Stimulated activated CD4-positive, alpha-beta T cell treated with anti-CD3 and anti-CD28 coated beads, Interleukin-12 subunit alpha, Interleukin-12 subunit beta, amount 100 ng/mL, for 48 hours (primary cell): ENCODE measurements around the gene NMNAT3.

Experiments used
- DNase-seq, 3 donors: peaks; one replicate each; pipeline ENCODE4 v3.0.0-alpha.2; 2020; ENCODE audit warnings: low read depth in 2 of 3, low spot score in 1 of 3

NMNAT3 gene

DNA sequence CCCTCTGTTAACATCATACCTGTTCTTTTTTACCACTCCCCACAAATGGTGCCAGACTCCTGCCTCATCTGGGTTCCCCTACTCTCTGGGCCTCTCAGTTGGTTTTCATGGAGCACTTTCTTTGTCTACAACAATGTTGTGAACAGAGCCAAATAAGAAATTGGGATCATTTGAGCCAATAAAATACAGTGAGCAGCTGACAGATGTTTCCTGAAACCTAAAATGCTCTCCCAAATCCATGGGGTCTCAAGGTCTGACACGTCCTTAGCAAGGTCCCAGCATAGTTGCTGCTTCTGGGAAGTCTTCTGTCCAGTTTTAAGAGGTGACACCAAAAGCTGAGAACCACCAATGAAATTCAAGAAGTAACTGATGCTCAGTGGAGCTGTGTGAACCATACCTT, 1.7 kb downstream of the NMNAT3 start:
- DNase-seq: no peak

DNA sequence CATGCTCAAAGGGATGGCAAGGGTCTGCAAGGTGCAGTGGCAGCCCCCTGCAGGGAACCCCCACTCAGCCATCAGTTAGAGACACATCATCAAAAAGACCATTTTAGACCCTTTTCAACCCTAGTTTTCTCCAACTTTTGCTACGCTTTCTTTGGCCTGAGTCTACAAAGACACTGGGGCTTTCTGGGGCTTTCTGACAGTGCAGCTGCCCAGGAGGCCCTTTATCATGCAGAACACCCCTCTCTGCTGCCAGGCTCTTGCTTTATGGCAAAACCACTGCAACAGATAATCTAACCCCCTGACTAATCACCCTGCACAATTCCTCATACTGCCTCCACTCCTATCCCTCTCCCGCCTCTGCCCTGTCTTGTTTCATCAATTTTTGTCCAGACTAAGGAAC, 2.4 kb downstream of the NMNAT3 start:
- DNase-seq: no peak

DNA sequence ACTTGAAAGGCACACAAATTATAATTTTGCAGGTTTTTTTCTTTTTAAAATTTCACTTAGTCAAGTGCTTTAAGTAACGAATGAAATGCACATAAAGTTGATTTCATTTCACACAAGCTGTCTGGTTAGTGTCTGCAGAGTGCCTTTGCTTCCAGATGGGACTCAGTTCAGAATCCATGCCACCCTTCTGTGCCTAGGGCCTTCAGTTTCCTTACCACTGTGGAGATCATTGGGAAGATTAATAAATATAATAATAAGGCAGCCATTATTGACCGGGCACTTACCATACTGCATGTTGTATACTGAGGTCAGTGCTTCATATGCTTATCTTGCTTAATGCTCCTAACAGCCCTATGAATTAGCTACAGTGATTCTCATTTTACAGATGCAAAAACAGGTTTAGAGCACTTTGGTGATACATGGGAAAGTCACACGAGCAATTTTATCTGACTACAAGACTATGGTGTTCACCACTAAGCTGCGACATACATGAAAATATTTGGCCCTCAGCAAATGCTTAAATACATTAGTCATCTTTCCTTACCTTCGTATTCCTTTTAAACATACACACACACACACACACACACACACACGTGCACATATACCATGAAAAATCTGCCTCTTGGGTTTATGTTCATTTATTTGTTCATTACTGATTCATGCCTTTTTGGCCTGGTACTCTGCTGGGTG, 3.1 kb downstream of the NMNAT3 start:
- DNase-seq: no peak

DNA sequence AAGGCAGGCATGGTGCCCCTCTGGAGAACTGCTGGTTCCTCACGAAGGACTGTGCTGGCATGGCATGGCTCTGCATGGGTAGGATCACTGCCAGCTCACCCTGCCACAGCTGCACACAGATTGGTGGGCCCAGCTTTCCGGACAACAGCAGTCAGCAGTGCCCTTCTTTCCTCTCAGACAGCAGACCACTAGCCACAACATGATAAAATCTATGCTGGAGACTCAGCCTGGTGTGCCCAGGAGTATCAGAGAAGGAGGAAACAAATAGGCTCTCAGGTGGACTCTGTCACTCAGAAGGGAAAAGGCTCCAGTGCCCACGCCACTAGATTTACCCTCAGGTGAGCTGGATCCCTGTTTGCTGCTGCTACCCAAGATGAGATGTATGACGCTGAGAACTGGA, 4.9 kb downstream of the NMNAT3 start:
- no peak for DNase-seq

DNA sequence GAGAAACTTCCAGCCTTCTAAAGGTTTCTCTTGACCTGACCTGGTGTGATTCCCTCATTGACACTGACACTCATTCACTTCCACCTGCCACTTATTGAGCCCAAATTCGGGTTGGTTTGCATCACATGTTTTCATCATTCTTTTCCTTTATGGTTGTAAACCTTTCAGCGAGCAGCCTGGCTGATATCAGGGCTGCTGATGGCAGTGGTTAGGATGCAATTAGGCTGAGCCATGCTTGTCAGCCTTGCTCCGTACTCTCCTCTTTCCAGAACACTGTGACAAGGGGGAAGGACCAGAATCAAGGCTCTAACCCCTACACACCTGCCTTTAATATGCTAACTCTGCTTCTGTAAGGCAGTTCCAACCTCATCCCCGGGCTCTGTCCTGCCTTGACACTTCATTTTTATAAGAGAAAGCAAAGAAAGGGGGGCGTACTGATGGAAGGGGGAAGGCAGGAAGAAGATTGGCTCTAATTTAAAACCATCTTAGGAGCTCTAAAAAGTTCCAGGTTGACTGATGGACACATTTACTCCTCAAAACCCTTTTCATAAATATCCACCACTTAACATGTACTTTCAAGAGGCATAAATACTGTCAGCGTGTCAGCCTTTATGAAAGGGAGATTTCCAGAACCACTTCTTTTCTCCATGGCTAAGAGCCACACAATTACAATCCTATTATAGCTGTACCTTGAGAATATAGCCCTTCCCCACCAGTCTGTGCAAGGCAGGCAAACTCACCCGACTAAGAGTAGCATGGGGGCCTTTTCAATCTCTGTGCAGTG, 5.7 kb downstream of the NMNAT3 start:
- DNase-seq: no peak

DNA sequence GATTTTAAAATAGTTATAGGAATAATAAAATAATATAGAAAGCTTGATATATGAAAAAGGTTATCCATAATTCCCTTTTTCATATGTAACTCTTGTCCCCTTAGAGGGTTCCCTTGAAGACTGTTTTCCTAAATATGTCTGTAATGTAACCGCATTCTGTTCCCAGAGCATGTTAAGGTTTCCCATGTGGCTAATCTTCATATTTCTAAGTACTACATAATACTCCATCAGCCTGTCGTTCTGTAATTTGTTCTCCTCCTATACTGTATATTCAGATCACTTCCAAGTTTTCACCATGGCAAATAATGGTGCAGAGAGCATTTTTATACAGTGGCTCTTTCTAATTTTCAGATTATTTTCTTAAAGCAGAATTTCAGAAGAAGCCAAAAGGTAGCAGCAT, 6.7 kb downstream of the NMNAT3 start:
- DNase-seq: no peak

DNA sequence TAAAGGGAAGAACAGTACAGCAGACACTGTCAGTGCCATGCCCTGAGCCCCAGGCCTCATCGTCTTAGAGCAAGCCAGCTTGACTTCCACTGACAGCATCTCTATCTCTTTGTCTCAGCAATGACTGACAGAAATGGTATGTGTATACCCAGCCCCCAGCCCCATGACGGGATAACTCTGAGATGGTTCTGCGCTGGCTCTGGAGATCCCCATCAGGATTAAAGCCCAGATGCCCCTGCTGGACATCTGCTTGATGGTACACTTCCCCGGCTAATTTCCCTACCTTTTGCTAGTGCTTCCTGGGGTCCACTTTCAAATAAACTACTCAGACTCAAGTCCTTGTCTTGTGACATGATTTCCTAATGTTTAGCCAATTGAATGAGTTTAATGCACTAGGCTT, 7.6 kb downstream of the NMNAT3 start:
- no peak for DNase-seq

DNA sequence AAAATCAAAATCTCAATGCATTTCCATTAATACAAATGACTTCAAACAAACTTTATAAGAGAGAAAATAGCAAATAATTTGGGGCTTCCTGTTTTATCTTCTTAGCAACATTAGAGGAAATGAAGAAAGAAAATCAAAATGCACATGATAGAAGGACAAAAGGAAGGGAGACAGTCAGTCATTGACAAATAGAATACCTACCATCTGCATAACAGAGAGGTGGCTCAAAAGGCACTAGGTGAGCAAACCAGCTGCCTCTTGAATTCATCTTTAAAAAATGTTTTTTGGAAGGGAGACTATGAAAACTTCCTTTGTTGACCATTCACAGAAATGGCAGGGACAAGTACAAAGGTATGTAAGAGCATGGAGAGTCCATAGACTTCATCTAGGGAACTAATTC, 9.4 kb downstream of the NMNAT3 start:
- DNase-seq: no peak

DNA sequence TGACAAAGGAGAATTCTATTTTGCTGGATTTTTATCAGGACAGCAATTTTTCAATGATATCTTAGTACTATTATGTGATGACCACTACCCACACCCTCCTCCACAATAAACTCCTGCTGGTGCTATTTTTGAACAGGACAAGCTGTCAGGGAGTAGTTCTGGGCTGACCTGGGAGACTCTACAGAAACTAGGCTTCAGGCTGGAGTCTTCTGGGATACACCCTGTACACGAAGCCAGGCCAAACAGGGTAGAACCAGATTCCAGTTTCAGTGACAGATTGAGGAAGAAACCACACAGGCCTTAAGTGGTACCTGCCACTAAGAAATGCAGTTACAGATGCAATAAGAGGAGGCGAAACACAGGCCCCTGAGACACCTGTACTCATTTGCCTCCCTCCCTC, 12.8 kb downstream of the NMNAT3 start:
- no peak for DNase-seq

DNA sequence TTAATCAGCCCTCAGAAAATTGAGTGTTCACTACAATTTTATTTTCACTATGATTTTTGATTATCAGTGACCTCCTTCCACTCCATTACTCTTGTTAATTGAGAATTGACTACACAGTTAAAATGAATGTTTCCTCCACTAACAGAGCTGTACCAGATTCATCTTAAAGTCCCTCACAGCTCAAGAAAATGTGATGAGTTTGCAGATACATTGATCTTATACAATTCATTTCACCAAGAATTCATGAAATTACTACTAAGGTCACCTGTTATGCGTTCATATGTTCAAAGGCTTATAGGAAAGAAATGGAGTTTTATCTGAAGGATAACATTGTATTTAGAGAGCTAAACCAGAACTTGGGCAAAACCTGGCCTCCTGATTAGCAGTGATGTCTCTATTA, 17.5 kb downstream of the NMNAT3 start:
- DNase-seq: no peak

DNA sequence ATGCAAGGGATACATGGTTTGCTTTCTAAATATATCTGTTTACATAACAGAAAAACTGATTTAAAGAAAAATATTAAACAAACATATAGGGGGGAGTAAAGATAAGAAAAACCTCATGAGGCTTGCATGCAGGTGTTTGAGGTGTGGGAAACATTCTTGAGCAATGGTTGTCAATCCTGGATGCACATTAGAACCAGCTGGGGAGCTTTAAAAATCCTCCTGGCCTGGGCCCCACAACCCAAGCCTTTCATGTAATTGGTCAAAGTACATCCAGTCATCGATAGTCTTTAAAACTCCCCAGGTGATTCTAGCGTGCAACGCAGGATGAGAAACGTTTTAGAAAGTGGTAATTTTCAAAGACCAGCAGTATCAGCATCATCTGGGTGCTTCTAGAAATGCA, 18.3 kb downstream of the NMNAT3 start:
- DNase-seq: no peak

DNA sequence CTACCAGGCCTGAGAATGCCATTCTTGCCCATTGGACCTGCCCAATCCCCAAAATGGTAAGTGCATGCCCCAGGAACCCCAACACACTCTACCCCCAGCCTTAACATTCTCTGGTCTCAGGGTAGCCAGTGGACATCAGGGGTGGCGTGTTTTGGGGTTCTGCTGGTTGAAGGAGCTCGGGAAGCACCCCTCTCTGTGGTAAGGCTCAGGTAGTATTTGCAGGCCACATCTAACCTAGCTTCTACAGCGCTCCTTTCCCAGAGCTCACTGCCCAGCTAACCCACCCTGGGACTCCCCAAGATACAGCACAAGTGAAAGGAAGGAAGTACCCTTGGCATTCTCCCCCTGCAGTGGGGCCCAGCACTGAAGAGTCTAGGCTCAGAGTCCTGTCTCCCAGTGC, 19.8 kb downstream of the NMNAT3 start:
- DNase-seq: no peak

DNA sequence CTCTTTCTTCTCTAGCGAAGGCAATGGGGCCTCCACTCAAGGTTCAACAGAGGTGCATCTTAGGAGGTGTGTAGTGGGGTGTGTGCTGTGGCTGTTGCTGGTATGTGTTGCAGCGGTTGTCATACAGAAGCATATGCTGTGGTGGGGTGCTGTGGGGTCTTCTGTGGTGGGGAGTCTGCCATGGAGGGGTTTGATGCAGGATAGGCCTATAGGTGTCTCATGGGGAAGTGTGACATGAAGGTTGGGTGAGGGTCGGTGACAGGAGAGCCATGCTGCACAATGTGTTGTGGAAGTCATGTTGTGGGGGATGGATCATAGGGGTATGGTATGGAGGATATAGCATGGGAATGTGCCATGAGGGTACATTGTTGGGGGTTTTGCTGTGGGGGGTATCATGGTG, 20.3 kb downstream of the NMNAT3 start:
- no peak for DNase-seq

DNA sequence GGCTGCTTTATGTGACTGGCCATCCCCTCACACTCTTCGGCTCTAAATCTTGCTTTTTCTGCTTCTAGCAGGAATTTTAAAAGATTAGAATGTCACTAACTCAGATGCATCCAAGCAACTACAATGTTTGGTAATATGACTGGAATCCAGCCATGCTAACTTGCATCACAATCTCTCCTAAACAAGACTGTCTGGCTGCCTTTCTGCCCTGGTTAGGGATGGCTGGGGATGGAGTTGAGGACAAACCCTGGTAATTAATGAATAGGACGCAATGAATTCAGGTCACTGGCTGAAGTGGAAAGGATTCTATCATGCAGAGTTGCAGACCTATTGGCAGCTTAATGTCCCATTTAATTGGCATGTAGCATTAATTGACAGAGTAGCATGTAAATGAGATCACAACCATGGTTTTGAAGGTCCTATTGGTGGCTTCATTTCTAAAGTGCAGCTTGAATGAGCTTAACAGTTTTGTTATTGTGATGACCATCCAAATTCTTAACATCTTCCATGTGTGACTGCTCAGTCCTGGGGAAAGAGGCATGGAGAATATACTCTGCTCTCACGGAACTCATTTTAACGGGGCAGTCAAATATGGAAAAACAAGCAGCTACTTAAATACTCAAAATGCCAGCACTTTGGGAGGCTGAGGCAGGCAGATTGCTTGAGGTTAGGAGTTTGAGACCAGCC, 21.7 kb downstream of the NMNAT3 start:
- no peak for DNase-seq

DNA sequence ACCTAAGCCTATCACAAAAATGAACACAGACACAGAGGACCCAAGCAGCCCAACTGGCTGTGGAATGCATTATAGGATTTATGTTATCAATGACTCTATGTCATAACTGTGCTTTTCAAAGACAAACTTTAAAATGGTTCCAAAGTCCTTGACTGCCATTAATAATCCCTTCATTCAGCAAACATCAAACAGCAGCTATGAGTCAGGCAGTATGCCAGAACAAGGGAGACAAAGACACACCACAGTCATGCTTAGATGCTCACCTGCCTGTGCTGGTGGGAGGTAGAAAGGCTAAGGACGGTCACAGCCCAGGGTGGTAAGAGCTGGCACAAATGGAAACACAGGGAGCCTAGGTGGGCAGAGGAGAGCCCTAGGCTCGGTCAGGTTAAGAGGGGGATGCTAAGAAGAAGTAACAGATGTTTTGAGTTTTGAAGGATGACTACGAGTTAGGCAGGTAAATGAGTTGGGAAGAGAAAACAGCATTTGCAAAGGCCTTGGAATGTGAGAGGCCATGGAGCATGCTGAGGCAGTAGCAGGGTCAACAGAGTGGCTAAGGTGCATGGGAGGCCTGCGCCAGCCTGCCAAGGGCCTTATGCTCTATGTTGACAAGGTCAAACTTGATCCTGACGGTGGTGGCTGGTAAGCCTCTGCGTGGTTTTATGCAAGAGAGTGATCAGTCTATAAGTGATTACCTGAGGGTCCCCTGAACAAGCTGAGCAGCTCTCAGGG, 23.0 kb downstream of the NMNAT3 start:
- DNase-seq: no peak

DNA sequence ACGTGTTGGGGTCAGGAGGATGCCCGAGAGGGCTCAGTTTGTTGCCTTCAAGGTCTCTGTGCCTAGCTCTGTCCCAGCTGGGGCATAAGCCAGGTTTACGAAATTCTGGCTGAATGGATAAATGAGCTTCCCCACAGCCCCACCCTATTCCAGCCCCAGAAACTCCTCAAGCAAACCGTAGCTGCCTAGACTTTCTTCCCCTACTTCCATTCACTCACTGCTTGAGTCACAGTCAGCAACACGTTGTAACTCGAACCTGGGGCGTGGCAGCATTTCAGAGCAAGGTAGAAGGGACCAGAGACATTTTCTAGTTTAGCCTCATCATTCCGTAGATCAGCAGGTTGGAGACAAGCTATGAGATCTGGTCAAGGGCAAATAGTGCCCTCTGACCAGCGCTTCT, 24.2 kb downstream of the NMNAT3 start:
- no peak for DNase-seq

DNA sequence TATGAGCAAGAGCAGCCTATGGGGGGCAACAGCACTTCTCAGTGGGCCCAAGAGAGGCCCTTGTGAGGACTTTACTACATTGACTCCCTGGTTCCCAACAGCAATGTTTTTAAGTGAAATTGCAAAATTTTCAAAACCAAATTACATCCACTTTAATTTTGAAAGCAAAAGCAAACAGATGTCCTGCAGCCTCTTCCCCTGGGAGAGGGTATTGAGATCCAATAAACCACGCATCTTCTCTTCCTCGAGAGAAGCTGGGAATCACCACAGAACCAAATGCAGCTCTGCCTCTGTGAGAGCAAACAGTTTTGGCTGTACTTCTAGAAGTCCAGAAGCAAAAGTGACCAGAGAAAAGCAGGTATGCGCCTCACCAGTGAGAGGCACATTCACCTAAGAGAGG, 25.2 kb downstream of the NMNAT3 start:
- DNase-seq: no peak

DNA sequence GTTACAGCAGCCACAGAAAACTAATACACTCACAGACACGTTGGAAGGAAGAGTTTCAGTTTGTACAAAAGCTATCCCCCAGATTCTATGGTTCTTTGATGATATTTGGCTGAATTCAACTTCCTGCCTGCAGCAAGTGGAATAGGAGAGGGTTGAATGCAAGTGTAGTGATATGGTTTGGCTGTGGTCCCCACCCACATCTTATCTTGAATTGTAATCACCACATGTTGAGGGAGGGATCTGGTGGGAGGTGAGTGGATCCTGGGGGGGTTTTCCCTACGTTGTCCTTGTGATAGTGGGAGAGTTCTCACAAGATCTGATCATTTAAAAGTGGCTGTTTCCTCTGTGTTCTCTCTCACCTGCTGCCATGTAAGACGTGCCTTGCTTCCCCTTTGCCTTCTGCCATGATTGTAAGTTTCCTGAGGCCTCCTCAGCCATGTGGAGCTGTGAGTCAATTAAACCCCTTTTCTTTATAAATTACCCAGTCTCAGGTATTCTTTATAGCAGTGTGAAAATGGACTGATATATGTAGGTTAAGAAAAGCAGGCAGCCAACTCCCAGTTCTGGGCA, 29.8 kb downstream of the NMNAT3 start:
- no peak for DNase-seq

DNA sequence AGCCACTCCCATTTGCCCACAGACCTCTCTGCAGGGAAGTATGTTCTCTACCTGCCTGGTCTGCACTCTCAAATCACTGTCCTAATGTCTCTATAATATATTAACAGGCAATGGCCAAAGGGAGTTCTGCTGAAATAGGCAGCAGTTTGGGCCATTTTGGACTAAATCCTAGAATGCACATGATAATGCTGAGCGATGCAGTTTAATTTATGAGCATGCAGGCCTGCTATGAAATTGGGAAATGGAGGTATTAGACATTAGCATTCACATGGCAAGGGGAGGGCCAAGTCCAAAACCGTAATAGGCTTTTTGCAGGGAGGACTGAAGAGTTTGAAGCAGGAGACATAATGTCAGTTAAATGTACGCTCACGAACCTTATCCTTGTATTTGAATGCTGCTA, 31.3 kb downstream of the NMNAT3 start:
- DNase-seq: no peak

DNA sequence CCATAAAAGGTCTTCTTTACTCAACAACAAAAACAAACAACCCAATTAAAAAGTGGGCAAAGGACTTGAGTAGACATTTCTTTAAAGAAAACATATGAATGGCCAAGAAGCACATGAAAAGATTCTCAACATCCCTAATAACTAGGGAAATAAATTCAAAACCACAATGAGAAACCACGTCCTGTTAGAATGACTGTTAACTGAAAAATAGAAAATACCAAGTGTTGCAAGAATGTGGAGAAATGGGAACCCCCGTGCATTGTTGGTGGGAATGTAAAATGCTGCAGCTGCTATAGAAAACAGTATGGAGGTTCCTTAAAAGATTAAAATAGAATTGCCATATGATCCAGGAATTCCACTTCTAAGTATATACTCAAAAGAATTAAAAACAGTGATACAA, 34.8 kb downstream of the NMNAT3 start:
- DNase-seq: no peak

DNA sequence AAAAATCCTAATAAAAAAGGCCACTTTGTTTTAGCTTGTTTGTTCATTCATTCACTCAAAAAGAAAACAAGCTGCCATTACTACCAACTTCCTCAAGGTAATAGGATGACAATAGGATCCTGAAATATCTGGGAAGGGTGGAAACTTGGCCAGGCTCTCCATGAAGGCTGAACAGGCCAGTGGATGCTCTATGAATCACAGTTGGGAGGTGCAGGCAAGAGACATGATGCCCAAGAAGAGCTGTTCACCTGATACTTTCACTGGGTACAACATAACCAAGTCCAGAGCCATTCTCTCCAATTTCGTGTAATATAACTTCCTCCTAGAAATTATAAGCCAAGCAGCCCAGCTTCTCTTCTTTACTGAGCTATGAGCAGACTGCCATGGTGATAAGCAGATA, 37.3 kb downstream of the NMNAT3 start:
- no peak for DNase-seq
